Liver (tissue), 9 donors: Measurements from ENCODE around the gene PDE3B. TPM values are rescaled to one million over a fixed set of nuclear protein-coding genes. Genes with fewer than 3 reads are reported as not detected.

Experiments
- DNase-seq: peaks from one replicate; pipeline ENCODE4 v3.0.0-alpha.2; 2017; ENCODE audit warnings: low spot score
- H3K27ac ChIP-seq, 2 donors: one replicate each; pipeline ENCODE4 v1.7.0; 2013; ENCODE audit warnings: inconsistent platforms in 2 of 2, low read length in 2 of 2, control low read depth in 1 of 2, low read depth in 1 of 2, mild to moderate bottlenecking in 1 of 2
- H3K27me3 ChIP-seq, 4 donors: one replicate each; pipeline versions ENCODE4 v1.6.1 to v1.7.0; 2013; ENCODE audit warnings: low read length in 3 of 4, inconsistent platforms in 1 of 4, mild to moderate bottlenecking in 1 of 4, moderate library complexity in 1 of 4; ENCODE audit not compliant: control insufficient read depth in 4 of 4, insufficient read depth in 4 of 4
- H3K36me3 ChIP-seq, 4 donors: one replicate each; pipeline versions ENCODE4 v1.6.1 to v1.7.0; 2013; ENCODE audit warnings: low read length in 3 of 4, mild to moderate bottlenecking in 3 of 4, low read depth in 1 of 4, moderate library complexity in 1 of 4; ENCODE audit not compliant: control insufficient read depth in 4 of 4, insufficient read depth in 3 of 4
- H3K4me1 ChIP-seq, 4 donors: one replicate each; pipeline versions ENCODE4 v1.6.1 to v1.7.0; 2013; ENCODE audit warnings: low read length in 3 of 4, mild to moderate bottlenecking in 3 of 4, moderate library complexity in 1 of 4; ENCODE audit not compliant: control insufficient read depth in 4 of 4, insufficient read depth in 4 of 4
- H3K4me3 ChIP-seq, 3 donors: one replicate each; pipeline versions ENCODE4 v1.6.1 to v1.7.0; 2013; ENCODE audit warnings: low read length in 3 of 3, control low read depth in 1 of 3, low read depth in 1 of 3, mild to moderate bottlenecking in 1 of 3
- H3K9ac ChIP-seq, 2 donors: one replicate each; pipeline ENCODE4 v1.7.0; 2013; ENCODE audit warnings: low read length in 2 of 2, mild to moderate bottlenecking in 2 of 2, moderate library complexity in 2 of 2, control low read depth in 1 of 2, low read depth in 1 of 2
- H3K9me3 ChIP-seq, 4 donors: one replicate each; pipeline versions ENCODE4 v1.6.1 to v1.7.0; 2013; ENCODE audit warnings: low read length in 3 of 4; ENCODE audit not compliant: control insufficient read depth in 4 of 4
- EGR1 ChIP-seq, 2 donors: IDR thresholded peaks; 2 replicates each; pipeline ENCODE4 v1.6.1; 2016 to 2018; ENCODE audit warnings: antibody characterized with exemption in 2 of 2, low read depth in 2 of 2
- FOXA1 ChIP-seq: IDR thresholded peaks from 2 replicates; pipeline ENCODE4 v1.6.1; 2016; ENCODE audit warnings: antibody characterized with exemption
- FOXA2 ChIP-seq: IDR thresholded peaks from 2 replicates; pipeline ENCODE4 v1.6.1; 2016; ENCODE audit warnings: antibody characterized with exemption
- GABPA ChIP-seq, 2 donors: IDR thresholded peaks in 1 of 2; conservative IDR thresholded peaks in 1 of 2; 2 replicates each; pipeline ENCODE4 v1.6.1; 2016; ENCODE audit warnings: antibody characterized with exemption in 2 of 2, mild to moderate bottlenecking in 1 of 2, moderate library complexity in 1 of 2
- HNF4A ChIP-seq, 2 donors: conservative IDR thresholded peaks; 2 replicates each; pipeline ENCODE4 v1.6.1; 2016; ENCODE audit warnings: antibody characterized with exemption in 2 of 2, mild to moderate bottlenecking in 2 of 2
- HNF4G ChIP-seq: IDR thresholded peaks from 2 replicates; pipeline ENCODE4 v1.6.1; 2016; ENCODE audit warnings: antibody characterized with exemption
- JUND ChIP-seq, 2 donors: IDR thresholded peaks; 2 replicates each; pipeline ENCODE4 v1.6.1; 2016; ENCODE audit warnings: antibody characterized with exemption in 2 of 2
- NR2F2 ChIP-seq: IDR thresholded peaks from 2 replicates; pipeline ENCODE4 v1.6.1; 2016; ENCODE audit warnings: antibody characterized with exemption
- RAD21 ChIP-seq, 2 donors: IDR thresholded peaks; 2 replicates each; pipeline ENCODE4 v1.6.1; 2016; ENCODE audit warnings: antibody characterized with exemption in 2 of 2, mild to moderate bottlenecking in 2 of 2
- RXRA ChIP-seq, 2 donors: IDR thresholded peaks; 2 replicates each; pipeline ENCODE4 v1.6.1; 2017 to 2018; ENCODE audit warnings: antibody characterized with exemption in 2 of 2, mild to moderate bottlenecking in 1 of 2
- SP1 ChIP-seq: IDR thresholded peaks from 2 replicates; pipeline ENCODE4 v1.6.1; 2018; ENCODE audit warnings: antibody characterized with exemption, mild to moderate bottlenecking
- TAF1 ChIP-seq: conservative IDR thresholded peaks from 2 replicates; pipeline ENCODE4 v1.6.1; 2016; ENCODE audit warnings: antibody characterized with exemption, mild to moderate bottlenecking
- YY1 ChIP-seq: IDR thresholded peaks from 2 replicates; pipeline ENCODE4 v1.6.1; 2016; ENCODE audit warnings: antibody characterized with exemption, mild to moderate bottlenecking
- ZBTB33 ChIP-seq: IDR thresholded peaks from 2 replicates; pipeline ENCODE4 v1.6.1; 2016; ENCODE audit warnings: antibody characterized with exemption
- WGBS: extraction: QIAGEN DNeasy Blood & Tissue Kit; methylation state at CpG from one replicate; pipeline ENCODE4 v1.1.7; 2013; 5-methylcytosine and 5-hydroxymethylcytosine counted together
- polyA plus RNA-seq, 2 donors: library from polyadenylated mRNA; stranded (reverse) in 1 of 2; unstranded in 1 of 2; fragments of 200-250 nt in 1 of 2; fragments of >200 nt in 1 of 2; fragmentation: Nextera tagmentation in 1 of 2; extraction: Ambion mirVana in 1 of 2; gene quantifications; one replicate each; pipeline versions ENCODE4 v1.2.1 to v1.2.3, GENCODE V29; 2013 to 2015
- total RNA-seq, 2 donors: library from RNA; depleted of rRNA; stranded (reverse); fragments of >200 nt; gene quantifications; one replicate each; pipeline ENCODE4 v1.2.3, GENCODE V29; 2014
- TF ChIP-seq, protein P1 (sequence below): fragments of 150-350 bp; IDR thresholded peaks from 2 replicates; pipeline ENCODE4 v1.5.1; 2017; ENCODE audit warnings: improper control_type of control experiment, low read depth, low read length; ENCODE audit not compliant: missing input control
- TF ChIP-seq, protein P2 (sequence below): IDR thresholded peaks from 2 replicates; pipeline ENCODE4 v1.6.1; 2016; ENCODE audit warnings: antibody characterized with exemption, mild to moderate bottlenecking
- TF ChIP-seq, protein P3 (sequence below): IDR thresholded peaks from 2 replicates; pipeline ENCODE4 v1.6.1; 2016; ENCODE audit warnings: antibody characterized with exemption
- TF ChIP-seq, protein P4 (sequence below): IDR thresholded peaks from 2 replicates; pipeline ENCODE4 v1.6.1; 2016; ENCODE audit warnings: antibody characterized with exemption
- donor health status: healthy.
- donor health status: healthy.
- donor health status: healthy.
- donor health status: healthy.
- donor health status: healthy.

The PDE3B gene
- total and polyA plus RNA-seq, 4 donors = 11.3 to 43.1 (median 21.7) TPM

DNA sequence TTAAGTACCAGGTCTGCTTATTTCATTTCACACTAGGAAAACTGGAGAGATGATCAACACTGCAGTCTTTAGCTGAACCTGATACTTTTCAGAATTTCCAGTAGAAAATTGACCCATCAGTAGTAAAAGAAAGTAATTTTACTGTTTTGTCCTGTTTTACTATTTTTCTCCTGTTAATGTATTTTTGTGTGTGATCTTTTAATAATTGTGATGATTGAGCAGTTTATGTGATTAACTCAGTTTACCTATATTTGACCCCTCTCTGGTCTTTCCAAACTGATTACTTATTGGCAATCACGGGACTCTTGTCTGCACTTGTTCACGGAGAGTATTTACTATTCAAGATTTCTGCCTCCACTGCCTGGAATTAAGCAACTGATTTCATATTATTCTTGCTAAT is 249.0 kb downstream of the PDE3B start:
- H3K9ac ChIP-seq = peak overlapping the region in 1 of 2 donors; percentile 24
- DNase-seq = no peak
- 91% methylated on average over 2 of the region's 2 CpGs for WGBS
- no peaks in the 10 kb centered on the region for H3K36me3 ChIP-seq
- peak overlapping the region; percentile 4 to 84 (median 35) for H3K4me3 ChIP-seq
- H3K4me1 ChIP-seq = peaks cover 3 to 20% (median 9%) of the 10 kb centered on the region in 4 donors
- TF ChIP-seq FOXA2 (no peak), SP1 (no peak), TAF1 (no peak), RAD21 (IDR thresholded peaks at IDR 0.05) (no peak), ZBTB33 (no peak), YY1 (no peak), GABPA (IDR thresholded peaks at IDR 0.05 in 1 of 2, conservative IDR thresholded peaks at IDR 0.05 in 1 of 2) (no peak), HNF4G (no peak), JUND (IDR thresholded peaks at IDR 0.05) (no peak), NR2F2 (no peak), HNF4A (conservative IDR thresholded peaks at IDR 0.05) (no peak), RXRA (IDR thresholded peaks at IDR 0.05) (no peak), FOXA1 (no peak), EGR1 (IDR thresholded peaks at IDR 0.05; ENCODE audit: low read depth in 2 of 2) (no peak)
- TF ChIP-seq, protein P1, sequence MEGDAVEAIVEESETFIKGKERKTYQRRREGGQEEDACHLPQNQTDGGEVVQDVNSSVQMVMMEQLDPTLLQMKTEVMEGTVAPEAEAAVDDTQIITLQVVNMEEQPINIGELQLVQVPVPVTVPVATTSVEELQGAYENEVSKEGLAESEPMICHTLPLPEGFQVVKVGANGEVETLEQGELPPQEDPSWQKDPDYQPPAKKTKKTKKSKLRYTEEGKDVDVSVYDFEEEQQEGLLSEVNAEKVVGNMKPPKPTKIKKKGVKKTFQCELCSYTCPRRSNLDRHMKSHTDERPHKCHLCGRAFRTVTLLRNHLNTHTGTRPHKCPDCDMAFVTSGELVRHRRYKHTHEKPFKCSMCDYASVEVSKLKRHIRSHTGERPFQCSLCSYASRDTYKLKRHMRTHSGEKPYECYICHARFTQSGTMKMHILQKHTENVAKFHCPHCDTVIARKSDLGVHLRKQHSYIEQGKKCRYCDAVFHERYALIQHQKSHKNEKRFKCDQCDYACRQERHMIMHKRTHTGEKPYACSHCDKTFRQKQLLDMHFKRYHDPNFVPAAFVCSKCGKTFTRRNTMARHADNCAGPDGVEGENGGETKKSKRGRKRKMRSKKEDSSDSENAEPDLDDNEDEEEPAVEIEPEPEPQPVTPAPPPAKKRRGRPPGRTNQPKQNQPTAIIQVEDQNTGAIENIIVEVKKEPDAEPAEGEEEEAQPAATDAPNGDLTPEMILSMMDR = no peak
- TF ChIP-seq, protein P2, sequence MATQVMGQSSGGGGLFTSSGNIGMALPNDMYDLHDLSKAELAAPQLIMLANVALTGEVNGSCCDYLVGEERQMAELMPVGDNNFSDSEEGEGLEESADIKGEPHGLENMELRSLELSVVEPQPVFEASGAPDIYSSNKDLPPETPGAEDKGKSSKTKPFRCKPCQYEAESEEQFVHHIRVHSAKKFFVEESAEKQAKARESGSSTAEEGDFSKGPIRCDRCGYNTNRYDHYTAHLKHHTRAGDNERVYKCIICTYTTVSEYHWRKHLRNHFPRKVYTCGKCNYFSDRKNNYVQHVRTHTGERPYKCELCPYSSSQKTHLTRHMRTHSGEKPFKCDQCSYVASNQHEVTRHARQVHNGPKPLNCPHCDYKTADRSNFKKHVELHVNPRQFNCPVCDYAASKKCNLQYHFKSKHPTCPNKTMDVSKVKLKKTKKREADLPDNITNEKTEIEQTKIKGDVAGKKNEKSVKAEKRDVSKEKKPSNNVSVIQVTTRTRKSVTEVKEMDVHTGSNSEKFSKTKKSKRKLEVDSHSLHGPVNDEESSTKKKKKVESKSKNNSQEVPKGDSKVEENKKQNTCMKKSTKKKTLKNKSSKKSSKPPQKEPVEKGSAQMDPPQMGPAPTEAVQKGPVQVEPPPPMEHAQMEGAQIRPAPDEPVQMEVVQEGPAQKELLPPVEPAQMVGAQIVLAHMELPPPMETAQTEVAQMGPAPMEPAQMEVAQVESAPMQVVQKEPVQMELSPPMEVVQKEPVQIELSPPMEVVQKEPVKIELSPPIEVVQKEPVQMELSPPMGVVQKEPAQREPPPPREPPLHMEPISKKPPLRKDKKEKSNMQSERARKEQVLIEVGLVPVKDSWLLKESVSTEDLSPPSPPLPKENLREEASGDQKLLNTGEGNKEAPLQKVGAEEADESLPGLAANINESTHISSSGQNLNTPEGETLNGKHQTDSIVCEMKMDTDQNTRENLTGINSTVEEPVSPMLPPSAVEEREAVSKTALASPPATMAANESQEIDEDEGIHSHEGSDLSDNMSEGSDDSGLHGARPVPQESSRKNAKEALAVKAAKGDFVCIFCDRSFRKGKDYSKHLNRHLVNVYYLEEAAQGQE = no peak
- TF ChIP-seq, protein P3, sequence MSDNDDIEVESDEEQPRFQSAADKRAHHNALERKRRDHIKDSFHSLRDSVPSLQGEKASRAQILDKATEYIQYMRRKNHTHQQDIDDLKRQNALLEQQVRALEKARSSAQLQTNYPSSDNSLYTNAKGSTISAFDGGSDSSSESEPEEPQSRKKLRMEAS = no peak
- TF ChIP-seq, protein P4, sequence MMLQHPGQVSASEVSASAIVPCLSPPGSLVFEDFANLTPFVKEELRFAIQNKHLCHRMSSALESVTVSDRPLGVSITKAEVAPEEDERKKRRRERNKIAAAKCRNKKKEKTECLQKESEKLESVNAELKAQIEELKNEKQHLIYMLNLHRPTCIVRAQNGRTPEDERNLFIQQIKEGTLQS = no peak
- H3K27me3 ChIP-seq = no peaks in the 10 kb centered on the region
- H3K9me3 ChIP-seq = no peaks in the 10 kb centered on the region
- peak overlapping the region; percentile 82 to 89 for H3K27ac ChIP-seq
